PFSK-1 (cell line): ENCODE data around the gene LIME1.

Experiments
- POLR2AphosphoS5 ChIP-seq: IDR thresholded peaks from 2 replicates; pipeline ENCODE4 v1.6.1; 2012; ENCODE audit warnings: low read depth, mild to moderate bottlenecking, control low read depth, low read length, moderate library complexity
- SIN3A ChIP-seq: IDR thresholded peaks from 2 replicates; pipeline ENCODE4 v1.6.1; 2012; ENCODE audit warnings: mild to moderate bottlenecking, low read length, moderate library complexity, borderline replicate concordance; ENCODE audit not compliant: insufficient read depth
- TAF1 ChIP-seq: IDR thresholded peaks from 2 replicates; pipeline ENCODE4 v1.6.1; 2012; ENCODE audit warnings: low read length, control low read depth, borderline replicate concordance; ENCODE audit not compliant: insufficient read depth

- no peak for TF ChIP-seq TAF1
- no peak for TF ChIP-seq SIN3A
- TF ChIP-seq POLR2AphosphoS5, result no peak
These were observed 2.2 kb downstream of the LIME1 start for GRCh38 chr20:63738687-63739129.
